ENCODE data around the gene ANKRD40. TPM values are rescaled to one million over a fixed set of nuclear protein-coding genes. Genes with fewer than 3 reads are reported as not detected.

ANKRD40 gene
- total RNA-seq, 1 donor from 2014 or later = 27.3 TPM

DNA sequence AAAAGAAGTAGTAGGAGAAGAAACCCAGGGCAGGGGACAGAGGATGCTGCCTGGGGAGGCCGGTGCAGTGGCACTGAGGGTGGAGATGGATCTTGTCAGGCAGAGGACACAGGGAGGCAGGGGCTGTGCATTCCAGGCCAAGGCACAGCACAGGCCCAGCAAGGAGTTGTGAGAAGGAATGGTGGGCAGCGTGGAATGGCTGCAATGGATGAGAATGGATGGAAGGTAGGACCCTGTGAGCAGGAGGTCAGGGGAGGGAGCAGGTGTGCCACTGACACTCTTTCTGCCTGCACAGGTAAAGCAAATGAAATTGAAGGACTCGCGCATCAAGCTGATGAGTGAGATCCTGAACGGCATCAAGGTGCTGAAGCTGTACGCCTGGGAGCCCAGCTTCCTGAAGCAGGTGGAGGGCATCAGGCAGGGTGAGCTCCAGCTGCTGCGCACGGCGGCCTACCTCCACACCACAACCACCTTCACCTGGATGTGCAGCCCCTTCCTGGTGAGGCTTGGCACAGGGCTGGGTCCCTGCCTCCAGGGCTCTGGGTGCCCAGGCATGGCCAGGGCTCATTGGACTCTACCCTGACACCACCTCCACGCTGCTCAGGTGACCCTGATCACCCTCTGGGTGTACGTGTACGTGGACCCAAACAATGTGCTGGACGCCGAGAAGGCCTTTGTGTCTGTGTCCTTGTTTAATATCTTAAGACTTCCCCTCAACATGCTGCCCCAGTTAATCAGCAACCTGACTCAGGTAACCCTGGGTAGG is 40.3 kb downstream of the ANKRD40 start:
- no peak overlapping the region for H3K4me3 ChIP-seq (ENCODE audit: low read depth, low read length)
- DNase-seq (ENCODE audit: low read depth) = no peak
- TF ChIP-seq, protein P1, sequence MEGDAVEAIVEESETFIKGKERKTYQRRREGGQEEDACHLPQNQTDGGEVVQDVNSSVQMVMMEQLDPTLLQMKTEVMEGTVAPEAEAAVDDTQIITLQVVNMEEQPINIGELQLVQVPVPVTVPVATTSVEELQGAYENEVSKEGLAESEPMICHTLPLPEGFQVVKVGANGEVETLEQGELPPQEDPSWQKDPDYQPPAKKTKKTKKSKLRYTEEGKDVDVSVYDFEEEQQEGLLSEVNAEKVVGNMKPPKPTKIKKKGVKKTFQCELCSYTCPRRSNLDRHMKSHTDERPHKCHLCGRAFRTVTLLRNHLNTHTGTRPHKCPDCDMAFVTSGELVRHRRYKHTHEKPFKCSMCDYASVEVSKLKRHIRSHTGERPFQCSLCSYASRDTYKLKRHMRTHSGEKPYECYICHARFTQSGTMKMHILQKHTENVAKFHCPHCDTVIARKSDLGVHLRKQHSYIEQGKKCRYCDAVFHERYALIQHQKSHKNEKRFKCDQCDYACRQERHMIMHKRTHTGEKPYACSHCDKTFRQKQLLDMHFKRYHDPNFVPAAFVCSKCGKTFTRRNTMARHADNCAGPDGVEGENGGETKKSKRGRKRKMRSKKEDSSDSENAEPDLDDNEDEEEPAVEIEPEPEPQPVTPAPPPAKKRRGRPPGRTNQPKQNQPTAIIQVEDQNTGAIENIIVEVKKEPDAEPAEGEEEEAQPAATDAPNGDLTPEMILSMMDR (conservative IDR thresholded peaks at IDR 0.05; ENCODE audit: low read depth, low read length) = no peak

DNA sequence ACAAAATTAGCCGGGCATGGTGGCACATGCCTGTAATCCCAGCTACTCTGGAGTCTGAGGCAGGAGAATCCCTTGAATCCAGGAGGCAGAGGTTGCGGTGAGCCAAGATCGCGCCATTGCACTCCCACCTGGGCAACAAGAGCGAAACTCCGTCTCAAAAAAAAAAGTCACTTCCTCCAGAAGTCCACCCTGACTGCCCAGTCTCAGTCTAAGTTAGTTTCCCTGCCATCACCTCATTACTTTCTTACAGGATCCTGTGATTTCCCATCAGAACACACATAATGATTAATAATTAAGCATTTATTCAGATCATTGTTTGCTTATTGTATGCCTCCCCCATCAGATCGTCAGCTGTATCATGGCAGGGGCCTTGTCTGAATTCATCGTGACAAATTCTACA is 41.4 kb downstream of the ANKRD40 start:
- DNase-seq (ENCODE audit: low read depth) = no peak
- TF ChIP-seq, protein P1 (conservative IDR thresholded peaks at IDR 0.05; ENCODE audit: low read depth, low read length) = no peak
- H3K4me3 ChIP-seq (ENCODE audit: low read depth, low read length) = no peak overlapping the region

DNA sequence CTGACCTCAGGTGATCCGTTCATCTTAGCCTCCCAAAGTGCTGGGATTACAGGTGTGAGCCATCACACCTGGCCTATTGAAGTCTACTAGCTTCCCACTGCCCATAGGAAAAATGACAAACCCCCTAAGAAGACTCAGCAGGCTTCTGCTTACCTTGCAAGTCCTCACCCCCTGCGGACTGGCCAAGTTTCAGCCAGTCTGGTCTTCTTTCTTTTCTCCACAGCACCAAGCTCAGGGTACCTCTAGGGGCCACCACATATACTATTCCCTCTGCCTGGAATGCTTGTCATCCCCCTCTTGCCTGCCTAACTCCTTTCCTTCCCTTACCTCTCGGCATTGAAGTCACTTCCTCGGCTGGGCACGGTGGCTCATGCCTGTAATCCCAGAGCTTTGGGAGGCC is 41.9 kb downstream of the ANKRD40 start:
- H3K4me3 ChIP-seq (ENCODE audit: low read depth, low read length) = no peak overlapping the region
- no peak for DNase-seq (ENCODE audit: low read depth)
- TF ChIP-seq, protein P1 (conservative IDR thresholded peaks at IDR 0.05; ENCODE audit: low read depth, low read length) = no peak

DNA sequence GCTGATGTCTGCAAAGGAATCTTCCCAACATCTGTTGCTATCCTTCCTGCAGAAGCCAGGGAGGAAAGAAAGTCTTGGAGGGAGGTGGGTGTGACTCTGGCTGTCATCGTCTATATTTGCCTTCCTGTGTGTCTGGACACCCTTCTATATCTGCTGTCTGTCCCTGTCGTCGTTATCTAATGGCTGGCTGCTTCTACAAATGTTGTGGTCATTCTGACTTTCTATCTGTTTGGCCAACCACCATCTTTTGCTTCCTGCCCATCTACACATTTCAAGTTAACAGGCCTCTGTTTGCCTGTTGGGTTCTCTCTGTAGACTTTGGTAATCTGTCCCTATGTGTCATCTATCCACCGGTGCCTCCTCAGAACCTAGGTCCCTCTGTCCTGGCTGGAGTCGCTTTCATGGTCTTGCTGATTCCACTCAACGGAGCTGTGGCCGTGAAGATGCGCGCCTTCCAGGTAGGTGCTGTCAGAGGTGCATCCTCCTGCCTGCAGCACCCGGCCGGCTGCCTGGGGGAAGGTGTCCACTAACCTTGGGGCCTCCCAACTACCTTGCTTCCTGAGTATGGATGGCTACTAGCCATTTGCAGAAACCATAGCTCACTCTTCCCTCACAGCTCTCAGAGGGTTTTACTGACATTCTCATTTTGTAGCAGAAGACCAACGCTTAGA is 42.8 kb downstream of the ANKRD40 start:
- TF ChIP-seq, protein P1 (conservative IDR thresholded peaks at IDR 0.05; ENCODE audit: low read depth, low read length) = no peak
- DNase-seq (ENCODE audit: low read depth) = no peak
- no peak overlapping the region for H3K4me3 ChIP-seq (ENCODE audit: low read depth, low read length)

DNA sequence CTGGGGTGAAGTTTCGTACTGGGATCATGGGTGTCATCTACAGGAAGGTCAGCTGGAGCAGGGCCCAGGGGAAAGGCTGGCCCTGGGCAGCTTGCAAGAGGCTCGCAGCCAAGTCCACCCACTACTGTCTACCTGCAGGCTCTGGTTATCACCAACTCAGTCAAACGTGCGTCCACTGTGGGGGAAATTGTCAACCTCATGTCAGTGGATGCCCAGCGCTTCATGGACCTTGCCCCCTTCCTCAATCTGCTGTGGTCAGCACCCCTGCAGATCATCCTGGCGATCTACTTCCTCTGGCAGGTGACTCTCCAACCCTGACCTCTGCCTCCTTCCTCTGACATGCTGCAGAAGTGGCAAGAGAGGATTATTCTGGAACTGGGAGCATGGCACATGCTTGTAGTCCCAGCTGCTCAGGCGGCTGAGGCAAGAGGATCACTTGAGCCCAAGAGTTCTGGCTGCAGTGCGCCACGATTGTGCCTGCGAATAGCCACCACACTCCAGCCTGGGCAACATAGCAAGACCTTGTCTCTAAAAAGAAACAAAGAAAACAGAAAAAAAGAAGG is 43.8 kb downstream of the ANKRD40 start:
- no peak overlapping the region for H3K4me3 ChIP-seq (ENCODE audit: low read depth, low read length)
- DNase-seq (ENCODE audit: low read depth) = no peak

DNA sequence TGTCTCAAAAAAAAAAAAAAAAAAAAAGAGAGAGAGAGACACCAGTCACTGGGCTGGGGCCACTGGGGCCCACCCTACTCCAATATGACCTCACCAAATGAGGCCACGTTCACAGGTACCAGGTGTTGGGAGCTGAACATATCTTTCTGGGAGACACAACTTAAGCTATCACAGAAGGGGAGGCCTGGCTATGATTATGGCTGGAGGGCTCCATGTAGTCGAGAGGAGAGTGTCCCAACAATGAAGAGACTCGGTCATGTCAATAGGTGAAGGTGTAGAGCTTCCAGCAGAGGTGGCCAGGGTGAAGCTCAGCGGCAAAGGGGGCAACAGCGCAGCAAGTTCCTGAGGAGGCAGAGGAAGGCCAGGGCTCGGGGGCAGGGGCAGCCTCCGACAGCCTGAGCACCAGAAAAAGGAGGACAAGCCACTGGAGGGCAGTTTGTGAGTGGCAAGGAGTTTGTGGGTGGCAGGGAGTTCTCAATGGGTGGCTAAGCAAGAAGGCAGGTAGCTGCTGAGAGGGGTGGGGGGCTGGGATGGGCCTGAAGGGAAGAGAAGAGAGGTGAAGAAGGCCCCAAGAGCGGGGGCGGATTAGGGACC is 45.0 kb downstream of the ANKRD40 start:
- no peak overlapping the region for H3K4me3 ChIP-seq (ENCODE audit: low read depth, low read length)
- DNase-seq (ENCODE audit: low read depth) = no peak
- TF ChIP-seq, protein P1 (conservative IDR thresholded peaks at IDR 0.05; ENCODE audit: low read depth, low read length) = no peak

More for the DNA sequence above, 43.8 kb downstream of the ANKRD40 start:
- TF ChIP-seq, protein P1 (conservative IDR thresholded peaks at IDR 0.05; ENCODE audit: low read depth, low read length) = no peak
